Measurements from ENCODE around the gene ZFP90.

GRCh38 chr16:68496689-68497088 lies 42.4 kb upstream of the ZFP90 start:
- no peak for TF ChIP-seq CTCF (IDR thresholded peaks at IDR 0.05; ENCODE audit: insufficient read depth, low read length, poor library complexity, severe bottlenecking)
- TF ChIP-seq EZH2phosphoT487 (conservative IDR thresholded peaks at IDR 0.05; ENCODE audit: low read length): no peak
